ENCODE data around the gene BDKRB2.

GRCh38 chr14:96231526-96232130 is 27.0 kb downstream of the BDKRB2 start:
- no peak for TF ChIP-seq CTCF (conservative IDR thresholded peaks at IDR 0.05; ENCODE audit: low read depth, low read length)
- no peak for TF ChIP-seq EZH2 (IDR thresholded peaks at IDR 0.05; ENCODE audit: borderline replicate concordance, low read depth, low read length, poor library complexity, severe bottlenecking)

Measured in A673 (cell line).